A204.1 (cell line): ENCODE results near the gene TAF4.
"Not testable (repeated sequence)": the region's sequence is repeated elsewhere in the genome, so short reads cannot be mapped to it uniquely, and the experiment has no call there.

Source experiments
- FAIRE-seq: peaks from 2 replicates; lab custom pipeline; 2012; peaks lifted over from hg19 to GRCh38; lab: Jason Lieb, UNC

Gene TAF4, protein sequence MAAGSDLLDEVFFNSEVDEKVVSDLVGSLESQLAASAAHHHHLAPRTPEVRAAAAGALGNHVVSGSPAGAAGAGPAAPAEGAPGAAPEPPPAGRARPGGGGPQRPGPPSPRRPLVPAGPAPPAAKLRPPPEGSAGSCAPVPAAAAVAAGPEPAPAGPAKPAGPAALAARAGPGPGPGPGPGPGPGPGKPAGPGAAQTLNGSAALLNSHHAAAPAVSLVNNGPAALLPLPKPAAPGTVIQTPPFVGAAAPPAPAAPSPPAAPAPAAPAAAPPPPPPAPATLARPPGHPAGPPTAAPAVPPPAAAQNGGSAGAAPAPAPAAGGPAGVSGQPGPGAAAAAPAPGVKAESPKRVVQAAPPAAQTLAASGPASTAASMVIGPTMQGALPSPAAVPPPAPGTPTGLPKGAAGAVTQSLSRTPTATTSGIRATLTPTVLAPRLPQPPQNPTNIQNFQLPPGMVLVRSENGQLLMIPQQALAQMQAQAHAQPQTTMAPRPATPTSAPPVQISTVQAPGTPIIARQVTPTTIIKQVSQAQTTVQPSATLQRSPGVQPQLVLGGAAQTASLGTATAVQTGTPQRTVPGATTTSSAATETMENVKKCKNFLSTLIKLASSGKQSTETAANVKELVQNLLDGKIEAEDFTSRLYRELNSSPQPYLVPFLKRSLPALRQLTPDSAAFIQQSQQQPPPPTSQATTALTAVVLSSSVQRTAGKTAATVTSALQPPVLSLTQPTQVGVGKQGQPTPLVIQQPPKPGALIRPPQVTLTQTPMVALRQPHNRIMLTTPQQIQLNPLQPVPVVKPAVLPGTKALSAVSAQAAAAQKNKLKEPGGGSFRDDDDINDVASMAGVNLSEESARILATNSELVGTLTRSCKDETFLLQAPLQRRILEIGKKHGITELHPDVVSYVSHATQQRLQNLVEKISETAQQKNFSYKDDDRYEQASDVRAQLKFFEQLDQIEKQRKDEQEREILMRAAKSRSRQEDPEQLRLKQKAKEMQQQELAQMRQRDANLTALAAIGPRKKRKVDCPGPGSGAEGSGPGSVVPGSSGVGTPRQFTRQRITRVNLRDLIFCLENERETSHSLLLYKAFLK

DNA sequence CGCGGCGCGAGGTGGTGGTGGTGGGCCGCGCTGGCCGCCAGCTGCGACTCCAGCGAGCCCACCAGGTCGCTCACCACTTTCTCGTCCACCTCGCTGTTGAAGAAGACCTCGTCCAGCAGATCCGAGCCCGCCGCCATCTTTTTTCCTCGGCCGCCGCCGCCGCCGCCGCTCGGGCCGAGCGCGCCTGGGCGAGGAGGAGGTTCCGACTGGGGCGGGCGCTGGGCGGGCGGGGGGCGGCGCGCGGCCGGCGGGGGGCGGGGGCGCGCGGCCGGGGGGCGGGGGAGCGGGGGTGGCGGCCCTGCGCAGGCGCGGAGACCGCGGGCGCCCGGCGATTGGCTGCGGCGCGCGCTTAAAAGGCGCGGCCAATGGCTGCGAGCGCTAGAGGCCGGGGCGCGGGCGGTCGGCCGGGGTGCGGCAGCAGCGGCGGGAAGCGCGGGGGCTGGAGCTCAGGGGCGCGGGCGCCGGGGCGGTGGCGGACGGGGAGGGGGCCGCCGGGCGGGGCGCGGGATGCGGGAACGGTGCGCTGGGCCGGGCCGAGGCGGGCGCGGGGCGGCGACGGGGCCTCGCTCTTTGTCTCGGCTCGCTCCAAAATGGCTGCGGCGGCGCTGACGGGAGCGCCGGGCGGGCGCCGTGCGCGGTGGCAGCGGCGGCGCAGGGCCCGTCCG lies at the start of gene TAF4:
Gene TAF4 (minus strand): TSS at position 208 of the 665 bp plus-strand sequence. CDS start 71 bp downstream, at position 137.
- no peak for FAIRE-seq

- no peak for FAIRE-seq
Observed at GRCh38 chr20:62114894-62115293, 49.2 kb upstream of the TAF4 start.

GRCh38 chr20:62112368-62112767 lies 46.7 kb upstream of the TAF4 start:
- FAIRE-seq: no peak

GRCh38 chr20:62111148-62111547 lies 45.5 kb upstream of the TAF4 start:
- FAIRE-seq: no peak

DNA sequence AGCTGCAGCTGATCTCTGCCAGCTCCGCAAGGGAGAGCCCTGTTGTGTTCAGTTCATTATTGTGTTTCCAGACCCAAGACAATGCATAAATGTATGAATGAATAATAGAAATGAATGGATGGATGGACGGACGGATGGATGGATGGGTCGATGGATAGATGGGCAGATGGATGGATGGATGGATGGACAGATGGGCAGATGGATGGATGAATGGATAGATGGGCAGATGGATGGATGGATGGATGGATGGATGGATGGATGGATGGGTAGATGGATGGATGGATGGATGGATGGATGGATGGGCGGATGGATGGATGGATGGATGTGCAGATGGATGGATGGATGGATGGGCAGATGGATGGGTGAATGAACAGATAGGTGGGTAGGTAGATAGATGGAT lies 39.9 kb upstream of the TAF4 start:
- FAIRE-seq: no peak

DNA sequence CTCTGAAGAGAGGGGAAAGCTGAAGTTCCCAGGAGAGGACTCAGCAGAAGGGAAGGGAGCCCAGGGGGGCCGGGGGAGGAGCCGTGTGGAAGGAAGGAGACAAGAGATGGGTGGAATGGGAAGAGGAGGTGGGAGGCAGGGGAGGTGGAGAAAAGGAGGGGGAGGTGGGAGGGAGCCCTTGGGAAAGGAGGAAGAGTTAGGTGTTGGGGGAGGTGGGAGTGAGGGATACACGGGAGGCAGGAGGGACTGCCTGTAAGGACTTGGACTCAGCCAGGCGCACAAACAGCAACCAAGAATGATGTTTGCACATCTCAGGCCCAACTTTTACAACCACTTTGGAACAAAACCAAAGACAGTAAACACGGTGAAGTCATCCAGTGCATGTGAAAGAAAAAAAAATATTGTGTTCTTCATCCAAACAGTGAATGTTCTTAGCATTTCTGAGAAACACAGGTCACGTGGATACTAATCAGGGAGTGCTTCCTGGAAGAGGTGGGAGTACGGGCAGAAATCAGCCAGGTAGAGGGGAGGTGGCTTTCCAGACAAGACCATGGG lies 39.2 kb upstream of the TAF4 start:
- no peak for FAIRE-seq

DNA sequence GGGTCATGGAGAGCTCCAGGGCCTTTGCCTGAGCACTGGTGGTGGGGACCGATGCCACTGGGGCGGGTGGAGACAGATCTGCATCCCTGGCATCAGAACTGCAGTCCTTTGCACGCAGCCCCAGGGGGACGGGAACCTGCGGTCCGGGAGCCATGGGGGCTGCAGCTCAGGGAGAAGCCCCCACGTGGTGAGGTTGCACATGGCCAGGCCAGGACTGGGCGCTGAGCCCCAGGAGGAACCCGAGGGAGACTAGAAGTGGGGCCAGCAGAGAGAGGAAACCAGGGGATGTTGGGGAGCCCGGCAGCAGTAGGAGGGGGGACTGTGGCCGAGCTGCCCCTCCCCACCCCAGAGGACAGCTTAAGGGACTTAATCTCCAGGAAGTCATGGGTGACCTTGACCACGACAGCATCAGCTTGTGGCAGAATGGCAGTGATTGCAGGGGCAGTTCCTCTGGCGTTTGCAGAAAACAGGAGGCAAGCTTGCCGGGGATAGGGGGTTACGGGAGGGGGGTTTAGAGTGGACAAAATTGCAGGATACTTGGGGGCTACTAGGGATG lies 38.6 kb upstream of the TAF4 start:
- no peak for FAIRE-seq

- FAIRE-seq: no peak
Observed at GRCh38 chr20:62103508-62104233, 38.0 kb upstream of the TAF4 start.

DNA sequence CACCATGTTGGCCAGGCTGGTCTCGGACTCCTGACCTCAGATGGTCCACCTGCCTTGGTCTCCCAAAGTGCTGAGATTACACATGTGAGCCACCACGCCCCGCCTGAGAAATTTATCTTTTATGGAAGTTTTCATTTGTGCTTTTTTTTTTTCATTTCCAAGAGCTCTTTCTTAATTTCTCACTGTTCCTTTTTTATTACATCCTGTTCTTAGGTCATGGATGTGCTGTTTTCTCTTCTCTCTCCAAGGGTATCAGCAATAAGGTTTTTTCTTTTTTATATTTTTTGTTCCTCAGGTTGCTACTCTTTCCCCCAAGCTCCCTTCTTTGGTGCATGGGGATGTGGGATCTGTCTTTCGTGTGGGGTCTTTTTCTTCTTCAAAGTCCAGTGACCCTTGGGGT lies 35.4 kb upstream of the TAF4 start:
- no peak for FAIRE-seq

- no peak for FAIRE-seq
Observed at GRCh38 chr20:62097881-62098407, 32.3 kb upstream of the TAF4 start.

GRCh38 chr20:62096421-62097380 lies 31.0 kb upstream of the TAF4 start:
- no peak for FAIRE-seq

DNA sequence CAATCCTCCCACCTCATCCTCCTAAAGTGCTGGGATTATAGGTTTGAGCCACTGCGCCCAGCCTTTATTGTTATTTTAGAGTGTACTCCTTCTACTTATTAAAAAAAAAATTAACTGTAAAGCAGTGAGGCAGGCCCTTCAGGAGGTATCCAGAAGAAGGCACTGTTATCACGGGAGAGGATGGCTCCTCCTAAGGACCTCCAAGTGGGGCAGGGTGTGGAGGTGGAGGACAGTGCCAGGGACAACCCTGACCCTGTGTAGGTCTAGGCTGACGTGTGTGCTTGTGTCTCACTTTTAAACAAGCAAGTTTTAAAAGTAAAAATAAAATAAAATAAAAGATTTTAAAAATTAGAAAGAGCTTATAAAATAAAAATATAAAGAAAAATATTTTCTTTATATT lies 23.7 kb upstream of the TAF4 start:
- FAIRE-seq: no peak

DNA sequence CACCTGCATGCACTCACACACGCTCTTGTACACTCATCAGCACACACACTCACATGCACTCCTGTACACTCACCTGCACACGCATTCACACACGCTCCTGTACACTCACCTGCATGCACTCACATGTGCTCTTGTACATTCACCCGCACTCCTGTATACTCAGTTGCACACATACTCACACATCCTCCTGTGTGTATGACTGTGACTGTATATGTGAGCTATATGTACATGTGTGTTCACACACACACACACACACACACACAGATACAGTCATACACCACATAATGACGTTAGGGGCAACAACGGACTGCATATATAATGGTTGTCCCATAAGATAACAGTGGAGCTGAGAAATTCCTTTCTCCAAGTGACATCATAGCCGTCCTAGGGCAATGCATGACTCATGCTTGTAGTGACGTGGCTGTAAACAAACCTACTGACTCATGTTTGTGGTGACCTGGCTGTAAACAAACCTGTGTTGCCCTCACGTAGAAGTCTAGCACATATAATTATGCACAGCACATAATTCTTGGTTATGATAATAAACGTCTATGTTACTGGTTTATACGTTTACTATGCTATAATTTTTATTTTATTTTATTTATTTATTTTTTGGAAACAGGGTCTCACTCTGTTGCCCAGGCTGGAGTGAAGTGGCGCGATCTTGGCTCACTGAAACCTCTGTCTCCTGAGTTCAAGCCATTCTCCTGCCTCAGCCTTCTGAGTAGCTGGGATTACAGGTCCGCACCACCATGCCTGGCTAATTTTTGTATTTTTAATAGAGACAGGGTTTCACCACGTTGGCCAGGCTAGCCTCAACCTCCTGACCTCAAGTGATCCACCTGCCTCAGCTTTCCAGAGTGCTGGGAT lies 22.8 kb upstream of the TAF4 start:
- no peak for FAIRE-seq

- no peak for FAIRE-seq
Observed at GRCh38 chr20:62087632-62088031, 22.0 kb upstream of the TAF4 start.

DNA sequence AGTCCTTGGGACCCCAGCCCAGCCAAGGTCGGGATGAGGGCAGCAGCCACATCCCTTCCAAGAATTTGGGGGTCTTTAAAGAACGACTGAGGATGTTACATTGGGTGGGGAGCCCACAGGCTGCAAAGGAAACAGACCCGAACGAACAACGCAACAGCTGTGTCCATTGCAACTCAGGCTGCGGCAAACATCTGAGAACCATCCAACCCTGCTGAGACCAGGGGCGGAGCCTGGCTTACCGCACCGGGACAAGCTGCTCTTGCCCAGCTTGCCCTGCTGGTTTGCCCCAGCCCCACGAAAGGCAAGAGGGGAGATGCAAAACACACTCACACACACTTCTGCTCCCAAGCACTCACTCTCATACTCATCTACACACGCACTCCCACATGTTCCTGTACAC lies 21.5 kb upstream of the TAF4 start:
- FAIRE-seq: no peak

- no peak for FAIRE-seq
Observed at GRCh38 chr20:62085206-62085605, 19.5 kb upstream of the TAF4 start.

DNA sequence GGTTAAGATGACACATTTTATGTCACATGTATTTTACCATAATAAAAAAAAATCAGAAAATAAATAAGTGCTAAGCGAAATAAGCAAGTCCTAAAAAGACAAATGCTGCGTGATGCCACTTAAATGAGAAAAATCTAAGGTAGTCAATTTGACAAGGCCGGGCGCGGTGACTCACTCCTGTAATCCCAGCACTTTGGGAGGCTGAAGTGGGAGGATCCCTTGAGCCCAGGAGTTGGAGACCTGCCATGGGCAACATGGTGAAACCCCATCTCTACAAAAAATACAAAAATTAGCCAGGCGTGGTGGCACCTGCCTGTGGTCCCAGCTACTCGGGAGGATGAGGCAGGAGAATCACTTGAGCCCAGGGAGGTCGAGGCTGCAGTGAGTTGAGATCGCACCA lies 18.5 kb upstream of the TAF4 start:
- not testable (repeated sequence) for FAIRE-seq

GRCh38 chr20:62083312-62083711 lies 17.6 kb upstream of the TAF4 start:
- no peak for FAIRE-seq
